GM10248 (cell line): ENCODE results near the gene UBE2G1.

Experiments
- CTCF ChIA-PET: fragments of 300-600 bp; sonication (Branson Sonifier 250); formaldehyde crosslinking; extraction: SDS; loops from one replicate; lab custom pipeline; 2021; ENCODE audit warnings: antibody characterized with exemption; lab: Yijun Ruan, JAX
- POLR2A ChIA-PET: fragments of 350-650 bp; sonication (Branson Sonifier 250); formaldehyde crosslinking; extraction: SDS; loops from one replicate; lab custom pipeline; 2020; ENCODE audit warnings: antibody characterized with exemption; lab: Yijun Ruan, JAX
- DNase-seq: peaks from one replicate; pipeline ENCODE4 v3.0.0; 2012; ENCODE audit errors: extremely low spot score
- TF ChIP-seq, protein P1 (sequence below): IDR thresholded peaks from 2 replicates; pipeline ENCODE4 v1.5.1; 2012; ENCODE audit warnings: mild to moderate bottlenecking, low read depth; ENCODE audit errors: extremely low read depth, missing control alignments, control extremely low read depth

The UBE2G1 gene

GRCh38 chr17:4310354-4311060 lies 56.0 kb downstream of the UBE2G1 start:
- DNase-seq, result no peak
- TF ChIP-seq, protein P1, sequence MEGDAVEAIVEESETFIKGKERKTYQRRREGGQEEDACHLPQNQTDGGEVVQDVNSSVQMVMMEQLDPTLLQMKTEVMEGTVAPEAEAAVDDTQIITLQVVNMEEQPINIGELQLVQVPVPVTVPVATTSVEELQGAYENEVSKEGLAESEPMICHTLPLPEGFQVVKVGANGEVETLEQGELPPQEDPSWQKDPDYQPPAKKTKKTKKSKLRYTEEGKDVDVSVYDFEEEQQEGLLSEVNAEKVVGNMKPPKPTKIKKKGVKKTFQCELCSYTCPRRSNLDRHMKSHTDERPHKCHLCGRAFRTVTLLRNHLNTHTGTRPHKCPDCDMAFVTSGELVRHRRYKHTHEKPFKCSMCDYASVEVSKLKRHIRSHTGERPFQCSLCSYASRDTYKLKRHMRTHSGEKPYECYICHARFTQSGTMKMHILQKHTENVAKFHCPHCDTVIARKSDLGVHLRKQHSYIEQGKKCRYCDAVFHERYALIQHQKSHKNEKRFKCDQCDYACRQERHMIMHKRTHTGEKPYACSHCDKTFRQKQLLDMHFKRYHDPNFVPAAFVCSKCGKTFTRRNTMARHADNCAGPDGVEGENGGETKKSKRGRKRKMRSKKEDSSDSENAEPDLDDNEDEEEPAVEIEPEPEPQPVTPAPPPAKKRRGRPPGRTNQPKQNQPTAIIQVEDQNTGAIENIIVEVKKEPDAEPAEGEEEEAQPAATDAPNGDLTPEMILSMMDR, result no peak
- POLR2A ChIA-PET, result no interaction called here
- CTCF ChIA-PET, result no interaction called here

DNA sequence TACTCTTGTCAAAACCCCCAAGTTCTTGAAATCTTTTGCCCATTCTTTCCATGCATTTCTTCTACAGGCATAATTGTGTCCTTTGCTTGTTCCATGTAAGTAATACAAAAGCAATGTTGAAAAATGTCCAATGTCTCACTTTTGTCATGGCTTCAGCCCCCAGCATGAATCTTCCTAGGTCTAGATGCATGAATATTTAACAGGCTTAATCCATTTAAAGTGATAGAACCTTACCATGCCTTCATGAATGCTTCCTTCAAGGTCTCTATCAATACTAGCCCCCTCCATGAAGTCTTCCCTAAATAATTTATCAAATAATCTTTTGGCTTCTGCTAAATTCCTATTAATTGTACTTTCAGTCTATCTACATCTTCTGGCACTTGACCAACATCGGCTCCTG lies 56.6 kb downstream of the UBE2G1 start:
- no peak for DNase-seq
- TF ChIP-seq, protein P1, result no peak
- ChIA-PET POLR2A (no interaction called here), CTCF (interaction anchor here (1.4 kb wide), 1 partner anchor 11 kb away, joined by 6 read pairs; no protein-coding TSS in a partner anchor)

GRCh38 chr17:4307179-4307930 lies 59.1 kb downstream of the UBE2G1 start:
- POLR2A ChIA-PET, result no interaction called here
- CTCF ChIA-PET, result interaction anchor here (1.0 to 2.6 kb wide), 5 partner anchors 9 to 92 kb away, joined by 3 to 12 read pairs (median 4); no protein-coding TSS in a partner anchor
- TF ChIP-seq, protein P1, result no peak
- DNase-seq, result no peak

GRCh38 chr17:4305224-4305623 lies 61.3 kb downstream of the UBE2G1 start:
- no peak for DNase-seq
- TF ChIP-seq, protein P1, result no peak
- CTCF ChIA-PET, result interaction anchor here (0.8 to 2.6 kb wide), 10 partner anchors 8 to 108 kb away, joined by 3 to 16 read pairs (median 6); no protein-coding TSS in a partner anchor
- POLR2A ChIA-PET, result no interaction called here

DNA sequence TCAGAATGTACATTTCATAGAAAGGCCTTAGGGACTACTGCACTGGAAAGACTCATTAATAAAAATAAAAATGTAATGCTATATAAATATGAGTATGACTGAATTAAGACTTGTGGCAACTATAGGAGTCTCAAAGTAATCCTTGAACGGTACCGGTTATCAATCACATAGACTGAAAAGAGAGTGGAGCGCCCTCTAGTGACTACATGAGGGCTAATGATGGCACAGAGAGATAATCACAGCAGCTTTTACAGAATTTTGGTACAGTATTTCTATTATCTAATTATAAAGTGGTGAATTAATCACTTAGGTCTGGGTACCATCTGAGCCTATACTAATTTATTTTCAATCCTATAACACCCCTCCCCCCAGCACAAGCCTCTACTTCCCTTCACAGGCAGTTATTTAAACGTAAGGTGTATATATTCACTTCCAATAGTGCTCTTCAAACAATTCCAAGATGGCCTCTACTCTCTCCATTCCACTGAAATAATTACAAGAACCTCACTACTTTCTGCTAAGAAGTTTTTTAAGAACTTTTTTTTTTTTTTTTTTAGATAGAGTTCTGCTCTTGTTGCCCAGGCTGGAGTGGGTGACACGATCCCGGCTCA lies 62.0 kb downstream of the UBE2G1 start:
- ChIA-PET CTCF (interaction anchor here (1.1 to 2.6 kb wide), 14 partner anchors 9 to 112 kb away, joined by 3 to 16 read pairs (median 5); no protein-coding TSS in a partner anchor), POLR2A (no interaction called here)
- DNase-seq, result peak; percentile 67
- TF ChIP-seq, protein P1, result peak; percentile 65

GRCh38 chr17:4301066-4301465 lies 65.4 kb downstream of the UBE2G1 start:
- POLR2A ChIA-PET, result no interaction called here
- CTCF ChIA-PET, result no interaction called here
- no peak for DNase-seq
- TF ChIP-seq, protein P1, result no peak
